Ovary (tissue), 3 donors: ENCODE measurements around the gene OR4D2.

Experiments used
- CTCF ChIP-seq, 3 donors: fragments of 450-650 bp in 2 of 3; fragments of 200-600 bp in 1 of 3; IDR thresholded peaks; one replicate each; pipeline versions ENCODE4 v1.5.1 to v1.8.0; 2016 to 2022; ENCODE audit warnings: antibody characterized with exemption in 3 of 3, mild to moderate bottlenecking in 1 of 3
- EP300 ChIP-seq: sonication (generic); formaldehyde crosslinking; IDR thresholded peaks from one replicate; pipeline ENCODE4 v1.6.1; 2017; ENCODE audit warnings: antibody characterized with exemption
- POLR2A ChIP-seq: fragments of 450-650 bp; IDR thresholded peaks from one replicate; pipeline ENCODE4 v1.6.1; 2017; ENCODE audit warnings: antibody characterized with exemption, mild to moderate bottlenecking, moderate library complexity
- donor health status: DM: no; HTN: no; CAD: no.

DNA sequence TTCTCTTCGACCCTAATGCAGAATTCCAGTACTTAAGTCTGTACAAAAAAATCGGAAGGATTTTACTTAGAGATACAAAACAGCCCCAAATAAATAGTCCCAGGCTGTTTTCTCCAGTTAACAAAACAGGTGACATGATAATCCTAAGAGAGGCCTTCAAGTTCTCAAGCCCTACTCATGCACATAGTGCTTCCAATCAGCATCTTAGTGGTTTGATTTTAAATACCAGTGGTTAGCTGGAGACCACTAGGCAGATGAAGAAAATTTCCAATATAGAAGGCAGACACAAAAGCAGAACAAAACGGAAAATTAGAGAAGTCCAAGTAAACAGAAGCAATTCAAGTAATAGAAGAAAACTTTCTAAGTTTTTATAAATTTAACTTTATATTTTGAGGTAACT is 5.2 kb upstream of the OR4D2 start:
- TF ChIP-seq EP300 (no peak), POLR2A (no peak), CTCF (IDR thresholded peaks at IDR 0.05) (no peak)
